ENCODE results near the gene ENPP6.
"Not testable (repeated sequence)": the region's sequence is repeated elsewhere in the genome, so short reads cannot be mapped to it uniquely, and the experiment has no call there.

The ENPP6 gene

DNA sequence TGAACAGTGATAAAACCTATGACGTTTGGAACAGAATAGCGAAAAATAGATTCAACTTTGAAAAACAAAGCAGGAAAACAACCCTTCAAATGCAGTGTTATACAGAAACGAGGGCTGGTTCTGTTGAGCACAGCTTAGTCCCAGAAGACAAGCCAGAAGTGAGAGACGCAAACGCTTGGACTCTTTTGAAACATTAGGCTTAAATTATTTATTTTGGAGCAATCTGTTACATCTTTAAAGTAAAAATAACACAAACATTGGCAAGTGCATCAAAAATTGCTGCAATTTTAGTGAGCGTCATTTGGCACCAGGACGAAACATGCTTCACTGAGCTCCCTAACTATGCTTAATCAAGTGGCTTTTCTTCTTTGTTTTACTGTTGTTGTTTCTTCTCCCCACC, 63.5 kb downstream of the ENPP6 start:
- DNase-seq (ENCODE audit: low read depth, low spot score), result no peak
- no peak overlapping the region for H3K27ac ChIP-seq

DNA sequence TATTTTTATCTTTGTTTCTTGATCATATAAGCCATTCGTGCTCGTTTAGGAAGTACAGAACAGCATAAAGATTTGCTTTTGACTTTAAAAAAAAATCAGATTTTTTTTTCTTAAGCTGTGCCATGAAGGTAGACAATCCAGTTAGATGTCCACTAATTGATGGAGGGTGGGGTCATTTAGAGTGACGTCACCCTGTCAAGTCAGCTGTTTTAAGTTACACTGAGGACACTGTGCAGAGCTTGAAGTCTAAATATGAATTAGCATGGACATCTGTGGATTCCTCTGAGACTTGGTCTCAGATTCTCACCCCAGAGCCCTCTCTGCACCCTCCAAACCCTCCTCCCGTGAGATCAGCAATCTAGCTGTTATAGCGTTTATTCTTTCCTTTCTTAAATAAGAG, 63.9 kb downstream of the ENPP6 start:
- H3K27ac ChIP-seq, result no peak overlapping the region
- DNase-seq (ENCODE audit: low read depth, low spot score), result no peak

DNA sequence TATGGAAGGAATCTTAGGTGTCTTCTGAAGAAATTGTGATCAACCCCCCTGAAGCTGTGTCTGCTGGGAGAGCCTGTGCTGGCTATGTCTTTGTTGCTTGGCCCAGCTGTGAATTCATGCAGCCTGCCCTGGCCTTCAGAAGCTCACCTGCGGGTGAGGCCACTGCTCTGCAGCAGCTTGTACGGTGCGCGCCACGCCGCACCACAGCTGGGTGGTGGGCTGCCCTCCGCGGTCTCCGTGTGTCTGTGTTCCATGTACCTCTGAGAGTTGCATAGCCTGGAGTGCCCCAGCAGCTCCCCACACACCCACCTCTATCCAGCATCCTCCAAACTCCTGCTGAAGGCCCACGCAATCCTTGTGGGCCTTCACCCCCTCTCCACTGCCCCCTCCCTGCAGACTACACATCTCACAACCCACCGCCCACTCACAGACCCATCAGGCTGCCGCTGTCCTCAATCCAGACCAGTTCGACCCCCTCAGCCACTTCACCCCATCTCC, 65.6 kb downstream of the ENPP6 start:
- H3K27ac ChIP-seq, result no peak overlapping the region
- no peak for DNase-seq (ENCODE audit: low read depth, low spot score)

DNA sequence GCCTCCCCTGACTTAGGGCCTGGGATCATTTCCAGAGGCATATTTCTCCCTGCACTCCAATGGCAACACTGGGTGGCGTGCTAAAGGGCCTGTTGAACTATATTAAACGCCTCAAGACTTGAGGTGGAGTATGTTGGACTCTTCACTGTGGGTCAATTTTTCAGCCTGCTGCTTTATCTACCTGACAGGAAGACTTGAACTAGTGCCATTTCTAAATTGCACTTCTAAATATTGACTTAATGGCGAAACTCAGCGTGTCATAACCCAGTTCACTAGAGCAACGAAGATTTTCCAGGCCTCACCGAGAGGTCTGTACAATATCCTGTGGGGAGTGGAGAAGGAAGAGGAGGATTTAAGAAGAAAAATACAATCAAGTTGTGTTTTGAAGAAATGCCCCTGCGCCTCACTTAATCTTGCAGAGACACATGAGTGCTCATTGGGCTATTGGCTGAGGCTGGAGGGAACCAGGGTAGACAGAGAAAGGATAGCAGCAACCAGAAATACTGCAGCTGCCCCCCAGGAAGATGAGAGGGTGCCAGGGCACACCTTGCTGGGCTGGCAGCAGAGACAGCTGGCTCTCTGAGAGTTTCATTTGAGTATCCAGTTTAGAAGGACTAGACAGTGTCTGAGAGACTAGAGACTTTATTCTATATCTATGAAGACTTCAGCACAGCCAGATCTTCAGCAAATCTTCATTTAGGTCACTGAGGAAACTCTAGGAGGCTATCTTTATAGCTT, 67.4 kb downstream of the ENPP6 start:
- no peak overlapping the region for H3K27ac ChIP-seq
- DNase-seq (ENCODE audit: low read depth, low spot score), result no peak

DNA sequence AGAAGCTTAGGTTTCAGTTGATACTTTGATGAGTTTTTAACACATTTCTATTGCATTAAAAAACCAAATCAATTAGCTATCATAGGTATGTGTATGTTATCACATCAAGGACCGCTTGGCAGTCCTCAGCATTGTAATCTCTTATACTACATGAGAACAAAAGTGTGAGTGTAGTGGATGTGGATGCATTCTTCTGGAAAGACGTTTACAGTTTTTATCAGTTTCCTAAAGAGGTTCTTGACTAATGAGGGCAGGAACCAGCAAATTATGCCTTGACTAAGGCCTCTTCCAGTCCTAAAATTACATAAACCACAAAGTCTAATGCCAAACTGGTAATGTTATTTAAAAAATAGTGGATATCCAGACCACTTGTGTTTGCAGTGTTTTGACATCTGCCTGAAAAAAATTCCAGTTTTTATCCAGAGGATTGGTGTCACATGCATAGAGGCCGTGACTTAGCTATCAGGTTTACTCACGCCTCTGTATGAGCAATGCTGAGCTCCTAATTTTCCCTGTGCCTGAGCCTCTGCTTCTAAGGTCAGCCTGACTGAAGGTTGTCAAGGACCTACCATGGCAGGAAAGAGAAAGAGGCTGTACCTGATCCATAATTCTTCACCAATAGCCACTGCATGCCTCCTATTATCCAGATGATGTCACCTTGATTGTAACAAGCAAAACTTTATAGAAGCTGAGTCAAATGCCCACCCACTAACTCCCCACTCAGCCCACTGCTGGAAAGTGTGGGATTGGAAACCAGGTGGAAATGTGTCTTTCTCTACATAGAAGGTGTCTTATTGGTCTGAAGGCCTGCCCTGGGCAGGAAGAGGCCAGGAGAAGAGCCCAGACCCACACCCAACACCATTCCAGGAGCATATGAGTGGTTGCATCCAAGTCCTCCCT, 68.7 kb downstream of the ENPP6 start:
- DNase-seq (ENCODE audit: low read depth, low spot score), result no peak
- no peak overlapping the region for H3K27ac ChIP-seq

DNA sequence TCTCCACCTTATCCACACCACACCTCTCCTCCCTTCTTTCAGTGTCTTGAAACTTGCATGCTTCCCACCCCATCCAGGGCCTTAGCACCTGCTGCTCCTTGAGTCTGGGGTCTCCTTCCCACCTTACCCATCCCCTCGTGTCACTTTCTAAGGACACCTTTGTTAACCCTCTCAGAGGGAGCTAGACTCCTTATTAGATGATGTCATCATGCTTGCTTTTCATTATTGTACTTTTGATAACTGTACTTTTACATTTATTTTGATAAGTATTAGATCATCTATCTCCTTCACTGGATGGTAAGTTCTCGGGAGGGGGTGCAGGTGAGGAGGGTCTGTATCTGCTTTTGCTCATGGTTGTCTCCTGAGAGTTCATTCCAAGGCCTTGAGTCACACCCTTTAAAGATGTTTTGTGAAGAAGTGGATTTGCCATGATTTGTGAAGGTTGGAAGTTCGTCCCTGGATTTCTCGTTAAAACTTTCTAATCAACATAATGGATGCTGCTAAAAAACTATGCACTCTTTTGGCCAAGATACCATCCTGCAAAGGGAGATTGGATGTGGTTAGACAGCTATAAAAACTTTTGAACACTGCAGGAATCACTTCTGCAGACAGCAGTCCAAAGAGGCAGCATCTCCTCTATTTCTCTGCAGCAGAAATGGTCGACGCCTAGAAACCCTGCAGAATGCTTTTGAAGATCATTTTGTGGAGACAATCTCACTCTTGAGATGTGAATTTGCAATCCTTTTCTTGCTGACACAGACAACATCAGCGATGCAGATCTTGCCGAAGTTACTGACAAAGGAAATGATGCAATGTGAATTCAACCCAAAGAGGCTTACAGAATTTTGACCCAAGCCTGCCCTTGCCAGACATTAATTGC, 69.6 kb downstream of the ENPP6 start:
- no peak for DNase-seq (ENCODE audit: low read depth, low spot score)
- no peak overlapping the region for H3K27ac ChIP-seq

DNA sequence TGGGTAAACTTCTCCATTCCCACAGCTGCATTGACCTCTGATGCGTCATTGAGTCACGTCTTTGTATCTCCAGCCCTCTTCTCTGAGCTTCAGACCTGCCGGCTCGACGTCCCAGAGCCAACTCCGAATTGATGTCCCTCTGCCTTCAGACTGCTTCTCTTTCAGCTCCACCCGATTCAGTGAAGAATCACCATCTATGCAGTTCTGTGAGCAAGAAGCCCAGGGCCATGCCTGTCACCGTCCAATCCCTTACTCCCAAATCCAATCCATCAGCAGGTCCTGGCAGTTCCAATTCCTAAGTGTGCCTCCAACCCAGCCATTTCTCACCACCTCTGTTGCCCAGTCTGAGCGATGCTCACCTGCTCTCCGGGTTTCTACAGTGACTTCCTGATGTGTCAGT, 70.7 kb downstream of the ENPP6 start:
- DNase-seq (ENCODE audit: low read depth, low spot score), result no peak
- no peak overlapping the region for H3K27ac ChIP-seq

DNA sequence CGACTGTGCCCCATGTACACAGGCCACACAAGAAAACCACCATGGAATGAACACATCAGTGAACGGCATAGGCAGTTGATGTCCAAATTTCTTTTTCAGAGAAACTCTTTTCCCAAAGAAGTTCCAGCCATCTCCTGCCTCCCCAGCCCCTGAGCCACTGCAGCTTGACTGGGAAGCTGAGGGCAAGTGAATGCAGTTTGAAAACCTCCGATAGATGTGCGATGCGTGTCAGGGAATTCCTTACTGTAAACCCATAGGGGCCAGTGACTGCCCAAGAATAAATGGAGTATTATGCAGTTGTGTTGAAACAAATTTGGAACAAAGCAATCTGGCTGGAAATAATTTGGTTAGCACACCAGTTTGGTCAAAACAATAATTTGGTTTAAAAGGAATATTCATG, 72.1 kb downstream of the ENPP6 start:
- no peak for DNase-seq (ENCODE audit: low read depth, low spot score)

DNA sequence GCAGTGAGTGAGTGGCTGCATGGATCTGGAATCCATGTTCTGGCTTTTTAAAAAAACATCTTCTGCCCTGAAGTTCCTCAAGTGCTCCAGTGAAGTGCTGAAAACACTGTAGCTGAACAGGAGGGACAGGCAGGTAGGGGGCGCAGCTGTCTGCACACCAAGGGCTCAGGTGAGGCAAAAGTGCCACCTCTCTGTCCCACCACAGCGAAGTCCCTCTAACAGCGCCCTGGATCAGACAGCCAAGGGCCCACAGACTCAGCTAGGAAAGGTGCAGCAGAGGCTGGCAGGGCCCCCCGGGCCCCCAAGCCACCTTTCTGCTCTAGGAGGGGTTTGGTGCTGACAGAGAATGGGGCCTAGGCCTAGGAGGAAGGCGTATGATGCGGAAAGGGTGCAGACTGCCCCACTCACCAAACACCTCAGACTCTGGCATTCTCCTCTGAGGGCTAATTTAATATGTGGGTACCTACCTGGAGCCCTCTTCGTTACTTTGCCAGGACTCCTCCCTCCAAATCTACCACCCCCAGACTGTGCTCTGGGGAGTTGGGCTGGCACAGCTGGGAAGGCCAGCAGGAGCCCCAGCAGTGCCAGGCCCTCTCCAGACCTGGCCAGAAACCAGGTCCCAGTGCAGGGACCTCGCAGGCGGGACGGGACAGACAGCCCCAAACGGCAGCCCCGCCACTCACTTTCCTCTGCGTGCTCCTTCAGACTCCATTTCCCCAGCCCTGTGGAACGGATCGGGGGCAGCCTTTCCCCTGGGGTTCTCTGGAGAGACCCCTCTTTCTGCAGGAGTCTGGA, 73.7 kb downstream of the ENPP6 start:
- DNase-seq (ENCODE audit: low read depth, low spot score), result no peak
- H3K27ac ChIP-seq, result no peak overlapping the region

More for the DNA sequence above, 72.1 kb downstream of the ENPP6 start:
- no peak overlapping the region for H3K27ac ChIP-seq

DNA sequence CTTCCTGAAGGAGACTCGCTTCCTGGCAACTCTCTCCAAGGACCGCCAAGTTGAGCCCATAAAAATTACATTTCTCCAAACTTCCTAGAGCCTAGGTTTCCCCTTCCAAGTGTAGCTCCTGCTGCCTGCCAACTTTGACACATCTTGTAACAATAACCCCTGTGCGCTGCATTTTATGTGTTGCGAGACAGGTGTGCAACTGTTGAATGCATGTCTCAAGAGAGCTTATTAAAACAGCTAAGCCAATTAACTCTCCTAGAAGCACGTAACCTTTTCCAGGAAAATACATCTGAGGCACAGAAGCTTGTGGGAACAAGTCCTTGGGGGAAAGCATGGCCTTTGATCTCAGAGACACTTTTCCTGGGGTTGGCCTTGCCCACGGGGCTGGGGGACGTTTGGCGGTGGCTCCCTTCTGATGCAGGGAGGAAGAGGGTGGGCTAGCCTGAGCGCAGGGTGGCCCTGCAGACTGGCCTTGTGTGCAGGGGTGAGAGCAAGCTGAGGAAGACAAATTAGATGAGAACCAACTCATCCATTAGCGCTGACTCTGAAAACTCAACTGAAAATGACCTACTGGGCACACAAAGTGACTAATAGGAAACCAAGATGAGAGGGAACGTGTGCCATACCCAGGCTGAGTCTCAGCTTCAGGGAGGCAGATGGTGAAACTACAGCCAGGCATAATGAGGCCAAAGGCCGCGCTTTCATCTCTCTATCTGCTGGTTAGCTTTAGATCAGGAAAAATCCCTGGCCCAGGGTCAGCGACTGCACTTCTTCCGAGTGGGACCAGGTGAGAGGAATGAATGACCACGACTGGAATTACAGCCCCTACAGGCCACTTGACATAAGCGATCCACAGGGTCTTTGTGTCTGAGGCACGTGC, 75.3 kb downstream of the ENPP6 start:
- DNase-seq (ENCODE audit: low read depth, low spot score), result no peak
- H3K27ac ChIP-seq, result no peak overlapping the region

DNA sequence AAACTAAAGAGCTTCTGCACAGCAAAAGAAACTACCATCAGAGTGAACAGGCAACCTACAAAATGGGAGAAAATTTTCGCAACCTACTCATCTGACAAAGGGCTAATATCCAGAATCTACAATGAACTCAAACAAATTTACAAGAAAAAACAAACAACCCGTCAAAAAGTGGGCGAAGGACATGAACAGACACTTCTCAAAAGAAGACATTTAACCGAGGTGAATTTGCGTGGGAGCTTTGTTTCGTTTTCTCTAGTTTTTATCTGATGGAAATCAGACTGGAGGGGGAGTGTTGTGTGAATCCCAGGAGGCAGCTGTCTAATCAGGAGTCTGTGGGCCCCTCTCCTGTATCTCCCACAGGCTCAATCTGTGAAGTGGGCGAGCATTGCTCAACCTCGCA, 76.8 kb downstream of the ENPP6 start:
- not testable (repeated sequence) for DNase-seq (ENCODE audit: low read depth, low spot score); H3K27ac ChIP-seq

DNA sequence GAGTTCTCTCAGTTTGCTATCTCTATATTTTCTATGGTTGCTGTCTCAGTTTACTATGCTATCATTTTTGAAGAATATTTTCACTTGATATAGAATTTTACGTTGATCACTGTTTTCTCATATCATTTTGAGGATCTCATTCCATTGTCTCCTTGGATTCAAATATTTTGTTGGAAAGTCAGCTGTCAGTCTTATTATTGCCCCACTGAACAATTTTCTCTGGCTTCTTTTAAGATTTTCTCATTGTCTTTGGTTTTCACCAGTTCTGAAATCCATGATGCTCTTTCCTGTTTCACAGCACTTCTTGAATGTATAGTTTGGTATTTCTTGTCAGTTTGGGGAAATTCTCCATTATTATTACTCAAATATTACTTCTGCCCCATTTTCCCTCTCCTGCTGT, 81.1 kb downstream of the ENPP6 start:
- no peak for DNase-seq (ENCODE audit: low read depth, low spot score)
- no peak overlapping the region for H3K27ac ChIP-seq

DNA sequence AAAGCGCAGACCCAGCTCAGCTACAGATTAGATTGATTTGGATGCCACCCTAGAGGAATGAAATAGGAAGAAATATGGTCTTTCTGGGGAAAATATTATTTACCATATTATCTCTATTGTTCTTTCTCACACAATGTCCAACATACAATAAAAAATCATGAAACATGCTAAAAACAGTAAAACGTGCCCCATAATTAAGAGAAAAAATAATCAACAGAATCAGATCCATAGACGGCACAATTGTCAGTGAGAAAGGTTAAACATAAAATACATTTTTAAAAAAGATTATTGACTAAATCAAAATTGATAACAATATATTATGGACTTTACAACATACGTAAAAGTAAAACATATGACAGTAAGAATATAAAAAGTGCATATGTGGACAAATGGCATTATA, 90.9 kb downstream of the ENPP6 start:
- DNase-seq (ENCODE audit: low read depth, low spot score), result no peak
- H3K27ac ChIP-seq, result no peak overlapping the region

DNA sequence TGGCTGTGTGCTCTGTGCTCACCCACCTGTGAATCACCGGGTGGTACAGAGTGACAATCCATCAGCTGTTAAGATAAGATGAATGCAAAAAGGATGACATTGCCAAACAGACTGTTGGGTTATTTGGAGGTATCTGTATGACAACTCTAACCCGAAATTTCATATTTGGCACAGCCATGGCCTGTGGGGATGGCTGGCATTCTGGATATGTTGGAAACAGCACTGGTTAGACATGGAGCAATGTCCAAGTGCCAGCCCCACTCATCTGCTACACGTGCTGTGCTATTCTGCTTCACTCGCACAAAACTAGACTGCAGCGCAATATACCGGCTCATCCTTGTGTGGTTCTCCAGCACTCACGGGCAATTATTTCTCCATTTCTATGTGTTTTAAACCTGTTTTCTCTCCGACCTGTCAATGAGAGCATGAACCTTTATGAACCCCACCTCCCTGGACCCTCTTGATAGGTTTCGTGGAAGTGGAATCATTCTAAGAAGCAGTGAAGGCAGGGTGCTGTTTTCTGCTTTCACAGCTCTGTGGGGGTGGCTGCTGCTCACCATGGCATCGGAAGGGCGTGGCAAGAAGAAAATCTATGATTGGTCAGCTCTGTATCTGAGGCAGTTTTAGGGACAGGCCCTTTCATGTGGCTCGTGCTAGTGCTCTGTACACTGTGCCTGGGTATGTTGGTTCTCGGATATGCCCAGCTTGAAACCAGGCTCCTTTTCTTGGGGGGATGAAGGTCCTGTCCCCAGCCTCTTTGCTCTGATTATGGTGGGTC, 94.9 kb downstream of the ENPP6 start:
- no peak overlapping the region for H3K27ac ChIP-seq
- DNase-seq (ENCODE audit: low read depth, low spot score), result no peak

DNA sequence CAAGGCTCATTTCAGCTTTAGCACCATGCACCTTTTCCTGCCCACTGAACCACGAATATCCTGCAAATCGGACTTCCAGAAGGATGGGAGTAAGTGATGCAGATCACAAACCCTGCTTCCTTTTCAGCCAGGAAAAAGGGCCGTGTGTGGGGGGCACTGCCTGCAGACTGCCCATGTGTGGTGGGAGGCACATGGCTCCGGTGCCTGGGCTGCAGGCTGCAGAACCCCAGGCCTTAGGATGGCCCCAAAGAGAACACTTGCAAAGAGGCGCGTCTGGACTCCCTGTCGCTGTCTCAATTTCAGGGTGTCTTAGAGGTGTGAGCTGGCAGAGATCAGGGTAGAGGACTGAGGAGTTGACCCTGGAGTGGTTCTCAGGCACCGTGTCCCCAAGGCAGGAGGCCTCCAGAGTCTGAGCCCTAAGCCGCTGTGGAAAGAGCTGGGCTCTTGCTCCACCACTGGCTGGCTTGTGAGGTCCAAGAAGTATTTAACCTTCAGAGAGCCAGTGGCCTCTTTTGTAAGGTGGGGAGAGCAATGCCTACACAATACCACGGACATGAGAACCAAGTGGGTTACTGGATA, 97.0 kb downstream of the ENPP6 start:
- no peak for DNase-seq (ENCODE audit: low read depth, low spot score)
- no peak overlapping the region for H3K27ac ChIP-seq

DNA sequence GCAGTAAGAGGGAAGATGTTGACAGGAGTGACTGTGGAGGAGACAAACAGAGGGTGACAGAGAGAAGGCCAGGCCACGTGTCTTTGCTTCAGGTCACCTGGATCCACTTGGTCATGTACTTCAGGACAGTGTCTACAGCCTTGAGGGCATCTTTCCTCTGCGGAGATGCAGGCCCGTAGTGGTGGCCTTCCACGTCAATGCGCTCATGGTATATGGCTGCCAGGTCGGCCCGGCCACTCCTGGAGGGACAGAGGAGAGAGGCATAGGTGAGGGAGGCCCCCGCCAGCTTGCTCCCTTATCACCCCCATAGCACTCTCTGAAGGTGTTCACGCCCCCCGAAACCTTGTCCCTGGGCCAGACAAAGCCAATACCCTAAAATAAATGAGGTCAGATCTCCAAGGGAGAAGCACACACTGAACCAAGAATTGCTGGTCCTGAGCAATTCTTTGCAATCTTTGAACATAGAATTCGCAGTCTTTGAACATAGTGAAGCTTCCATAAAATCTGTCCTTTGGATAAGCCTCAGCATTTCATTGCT, 99.9 kb downstream of the ENPP6 start:
- no peak overlapping the region for H3K27ac ChIP-seq
- DNase-seq (ENCODE audit: low read depth, low spot score), result no peak

DNA sequence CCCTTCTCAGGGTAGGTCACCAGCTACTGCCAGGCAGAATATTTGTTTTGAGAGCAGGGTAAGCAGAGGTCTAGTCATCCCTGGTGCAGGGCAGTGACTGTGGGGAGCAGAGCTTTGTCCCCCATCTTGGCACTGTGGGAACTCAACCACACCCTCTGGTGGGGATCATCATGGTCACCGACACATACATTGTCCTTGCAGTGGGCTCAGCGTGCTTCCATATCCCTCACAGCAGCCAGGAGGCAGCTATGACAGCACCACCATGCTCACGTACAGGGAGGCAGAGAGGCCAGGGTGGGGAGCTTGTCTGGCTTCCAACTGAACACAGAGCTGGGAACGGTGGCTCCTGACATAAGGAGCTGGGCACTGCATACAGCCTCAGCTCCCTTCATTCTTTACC, 102.3 kb downstream of the ENPP6 start:
- H3K27ac ChIP-seq, result no peak overlapping the region
- DNase-seq (ENCODE audit: low read depth, low spot score), result no peak

All from epithelial cell of prostate (primary cell).